ENCODE results near the gene AAK1.

AAK1 gene

DNA sequence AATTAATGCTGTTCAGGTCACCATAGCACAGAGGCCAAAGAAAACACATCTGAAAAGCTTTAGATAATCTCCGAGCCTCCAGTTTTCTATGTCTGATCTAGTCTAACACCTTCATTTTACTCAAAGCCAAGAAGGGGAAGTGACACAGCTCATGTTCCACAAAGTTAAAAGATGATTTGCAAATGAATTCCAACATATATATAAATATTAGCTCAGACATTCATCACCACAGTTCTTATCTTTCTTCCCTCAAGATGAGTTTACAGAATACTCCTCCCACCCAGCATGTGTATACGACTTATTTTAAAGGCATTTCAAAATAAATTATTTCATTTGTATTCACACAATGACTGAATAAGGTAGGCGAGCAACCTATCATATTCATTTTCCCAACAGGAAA is 82.4 kb downstream of the AAK1 start:
- Histone ChIP-seq H3K4me1 (peaks cover 0 to 14% (median 4%) of the 10 kb centered on the region in 4 donors), H3K36me3 (no peaks in the 10 kb centered on the region), H3K27ac (no peak overlapping the region), H3K9me3 (no peaks in the 10 kb centered on the region), H3K27me3 (no peaks in the 10 kb centered on the region), H3K4me3 (no peak overlapping the region)
- DNase-seq = no peak
- TF ChIP-seq, protein P1, sequence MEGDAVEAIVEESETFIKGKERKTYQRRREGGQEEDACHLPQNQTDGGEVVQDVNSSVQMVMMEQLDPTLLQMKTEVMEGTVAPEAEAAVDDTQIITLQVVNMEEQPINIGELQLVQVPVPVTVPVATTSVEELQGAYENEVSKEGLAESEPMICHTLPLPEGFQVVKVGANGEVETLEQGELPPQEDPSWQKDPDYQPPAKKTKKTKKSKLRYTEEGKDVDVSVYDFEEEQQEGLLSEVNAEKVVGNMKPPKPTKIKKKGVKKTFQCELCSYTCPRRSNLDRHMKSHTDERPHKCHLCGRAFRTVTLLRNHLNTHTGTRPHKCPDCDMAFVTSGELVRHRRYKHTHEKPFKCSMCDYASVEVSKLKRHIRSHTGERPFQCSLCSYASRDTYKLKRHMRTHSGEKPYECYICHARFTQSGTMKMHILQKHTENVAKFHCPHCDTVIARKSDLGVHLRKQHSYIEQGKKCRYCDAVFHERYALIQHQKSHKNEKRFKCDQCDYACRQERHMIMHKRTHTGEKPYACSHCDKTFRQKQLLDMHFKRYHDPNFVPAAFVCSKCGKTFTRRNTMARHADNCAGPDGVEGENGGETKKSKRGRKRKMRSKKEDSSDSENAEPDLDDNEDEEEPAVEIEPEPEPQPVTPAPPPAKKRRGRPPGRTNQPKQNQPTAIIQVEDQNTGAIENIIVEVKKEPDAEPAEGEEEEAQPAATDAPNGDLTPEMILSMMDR (IDR thresholded peaks at IDR 0.05) = no peak
- intact Hi-C loops (cut with DNase I; ENCODE audit: low total_unique reads) = loop anchor here (2.0 kb wide), 1 partner anchor 154 kb away; no protein-coding TSS in a partner anchor

DNA sequence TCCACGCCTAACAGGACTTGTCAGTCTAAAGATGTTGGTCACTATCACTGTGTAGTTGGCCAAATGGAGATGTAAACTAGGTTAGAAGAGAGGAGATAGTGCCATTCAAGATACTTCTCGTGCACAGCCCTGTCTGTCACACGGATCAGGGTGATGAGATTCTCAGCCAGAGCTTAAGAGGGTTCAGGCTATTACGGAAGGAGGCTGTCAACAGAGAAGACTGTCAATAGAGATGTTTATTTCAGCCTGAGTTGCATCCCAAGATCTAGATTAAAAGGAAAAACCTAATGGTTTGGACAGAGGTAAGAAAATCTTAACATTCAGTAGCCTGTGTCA is 83.4 kb downstream of the AAK1 start:
- H3K4me1 ChIP-seq = peaks cover 0 to 10% (median 4%) of the 10 kb centered on the region in 4 donors
- intact Hi-C loops (cut with DNase I; ENCODE audit: low total_unique reads) = loop anchor here (2.0 kb wide), 1 partner anchor 155 kb away; no protein-coding TSS in a partner anchor

DNA sequence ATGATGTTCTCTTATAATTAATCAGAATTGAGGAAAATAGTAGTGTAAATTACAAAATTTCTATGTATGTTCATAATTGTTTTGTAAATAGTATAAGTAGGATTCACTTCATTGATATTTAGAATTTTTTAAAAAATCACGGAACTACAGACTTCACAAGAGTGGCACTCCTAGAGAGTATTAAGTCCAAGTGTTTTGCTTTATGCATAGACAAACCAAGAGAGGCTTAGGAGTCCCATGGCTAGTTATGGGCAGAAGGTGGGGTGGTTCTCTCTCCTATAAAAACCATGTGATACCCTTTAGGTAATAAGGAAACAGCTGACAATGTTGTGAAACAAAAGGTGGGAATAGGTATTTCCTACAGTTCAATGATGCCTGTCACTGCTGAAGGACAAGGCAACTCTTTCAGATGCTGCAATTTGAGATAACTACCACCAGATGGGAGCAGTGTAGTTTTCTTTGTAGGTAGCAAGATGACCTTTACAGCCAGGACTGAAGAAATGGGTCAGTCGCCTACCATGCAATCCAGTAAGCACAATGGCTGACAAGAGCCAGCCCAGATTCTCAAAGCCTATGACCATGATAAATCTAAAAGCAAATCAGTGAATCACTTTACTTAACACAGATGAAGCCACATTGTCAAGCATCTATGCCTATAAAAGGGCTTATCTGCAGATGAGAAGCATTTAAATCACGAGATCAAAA is 83.9 kb downstream of the AAK1 start:
- DNase-seq = no peak
- Histone ChIP-seq H3K9me3 (no peaks in the 10 kb centered on the region), H3K36me3 (no peaks in the 10 kb centered on the region), H3K27me3 (no peaks in the 10 kb centered on the region), H3K27ac (no peak overlapping the region), H3K4me1 (peaks cover 0 to 16% (median 4%) of the 10 kb centered on the region in 4 donors), H3K4me3 (no peak overlapping the region)
- TF ChIP-seq, protein P1 (IDR thresholded peaks at IDR 0.05) = peak; percentile 62 to 71
- intact Hi-C loops (cut with DNase I; ENCODE audit: low total_unique reads) = loop anchor here (2.0 to 5.0 kb wide), 2 partner anchors 155 to 258 kb away; no protein-coding TSS in a partner anchor

More for the DNA sequence above, 83.4 kb downstream of the AAK1 start:
- H3K9me3 ChIP-seq = no peaks in the 10 kb centered on the region
- H3K36me3 ChIP-seq = no peaks in the 10 kb centered on the region
- no peak for DNase-seq
- TF ChIP-seq, protein P1 (IDR thresholded peaks at IDR 0.05) = no peak
- H3K27ac ChIP-seq = no peak overlapping the region
- H3K27me3 ChIP-seq = no peaks in the 10 kb centered on the region
- H3K4me3 ChIP-seq = no peak overlapping the region

DNA sequence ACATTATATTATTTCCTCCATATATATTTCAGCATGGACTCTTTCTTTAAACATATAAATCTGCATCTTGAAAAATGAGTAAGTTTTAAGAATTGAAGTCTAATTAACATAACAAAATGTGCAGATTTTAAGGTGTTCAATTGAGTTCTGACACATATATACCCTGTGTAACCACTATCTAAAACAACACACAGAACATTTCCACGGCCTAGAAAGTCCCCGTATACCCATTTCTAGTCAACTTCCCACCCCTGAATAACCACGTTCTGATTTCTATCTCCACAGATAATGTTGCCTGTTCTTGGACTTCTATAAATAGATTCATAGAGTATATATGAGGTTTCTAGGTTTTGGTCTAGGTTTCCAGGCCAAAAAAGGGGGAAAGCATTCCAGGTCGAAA is 87.5 kb downstream of the AAK1 start:
- intact Hi-C loops (cut with DNase I; ENCODE audit: low total_unique reads) = loop anchor here (5.0 kb wide), 1 partner anchor 261 kb away; no protein-coding TSS in a partner anchor
- Histone ChIP-seq H3K9me3 (no peaks in the 10 kb centered on the region), H3K4me1 (peaks cover 0 to 16% (median 5%) of the 10 kb centered on the region in 4 donors), H3K27me3 (no peaks in the 10 kb centered on the region), H3K27ac (no peak overlapping the region), H3K36me3 (no peaks in the 10 kb centered on the region), H3K4me3 (no peak overlapping the region)
- no peak for DNase-seq
- TF ChIP-seq, protein P1 (IDR thresholded peaks at IDR 0.05) = no peak

DNA sequence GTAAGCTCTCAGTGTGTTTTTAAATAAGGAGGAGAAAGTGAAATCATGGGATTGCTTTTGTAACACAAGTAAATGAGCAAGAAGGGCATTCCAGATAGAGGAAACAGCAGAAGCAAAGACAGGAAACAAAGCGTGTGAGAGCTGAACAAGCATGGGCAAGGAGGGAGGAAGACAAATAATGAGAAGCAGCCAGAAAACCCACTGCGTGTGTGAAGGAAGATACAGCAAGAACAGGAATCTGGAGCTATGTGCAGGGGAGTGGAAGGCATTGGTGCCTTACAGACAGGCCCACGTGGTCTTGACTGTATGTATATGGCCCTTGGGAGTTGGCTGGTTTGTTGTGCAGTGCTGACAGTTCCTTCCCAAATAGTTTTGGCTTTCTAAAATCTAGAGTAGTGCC is 88.6 kb downstream of the AAK1 start:
- Histone ChIP-seq H3K9me3 (no peaks in the 10 kb centered on the region), H3K27me3 (no peaks in the 10 kb centered on the region), H3K4me1 (peaks cover 0 to 15% (median 5%) of the 10 kb centered on the region in 4 donors), H3K36me3 (no peaks in the 10 kb centered on the region), H3K4me3 (no peak overlapping the region), H3K27ac (peak overlapping the region; percentile 8)
- TF ChIP-seq, protein P1 (IDR thresholded peaks at IDR 0.05) = no peak
- intact Hi-C loops (cut with DNase I; ENCODE audit: low total_unique reads) = loop anchor here (5.0 kb wide), 1 partner anchor 262 kb away; no protein-coding TSS in a partner anchor
- peak in 1 of 2 donors; percentile 35 for DNase-seq

Data from tibial artery (tissue), 4 donors.